HepG2 (cell line): Measurements from ENCODE around the gene CDRT4. TPM values are rescaled to one million over a fixed set of nuclear protein-coding genes. Genes with fewer than 3 reads are reported as not detected.

Source experiments
- ATAC-seq: fragments of 200-7000 bp; cut with Tn5 transposase; 3 replicates; pipeline ENCODE4 v1.9.1; 2020; ENCODE audit warnings: mild to moderate bottlenecking, moderate library complexity
- BruUV-seq: library from RNA; stranded (reverse); fragments of 400-500 nt; replicated peaks from 2 replicates; lab custom pipeline; 2021; lab: Mats Ljungman, UMichigan
- CTCF ChIA-PET: fragments of 300-600 bp; formaldehyde crosslinking; extraction: SDS; loops from one replicate; lab custom pipeline; 2021; ENCODE audit warnings: low total read pairs, inconsistent platforms, low intra/inter-chr PET ratio; lab: Yijun Ruan, JAX
- POLR2A ChIA-PET: fragments of 350-600 bp; sonication (Branson Sonifier 250); formaldehyde crosslinking; loops from one replicate; lab custom pipeline; 2020; ENCODE audit warnings: antibody characterized with exemption, inconsistent platforms; lab: Yijun Ruan, JAX
- DNase-seq: peaks from one replicate; pipeline ENCODE4 v3.0.0-alpha.2; 2015; ENCODE audit warnings: low spot score
- FAIRE-seq: peaks from 3 replicates; lab custom pipeline; 2011; peaks lifted over from hg19 to GRCh38; lab: Jason Lieb, UNC
- H2AFZ ChIP-seq: one replicate; pipeline ENCODE4 v1.6.1; 2011; ENCODE audit warnings: low read length, inconsistent platforms
- H3K27ac ChIP-seq: fragments of 300-600 bp; 3 replicates; pipeline ENCODE4 v1.8.0; 2011; ENCODE audit warnings: mixed run types, mild to moderate bottlenecking, mixed read lengths, low read length, inconsistent platforms; ENCODE audit not compliant: insufficient read depth; ENCODE audit errors: extremely low read length
- H3K27me3 ChIP-seq, 2 experiments: fragments of 200-600 bp in 1 of 2; 2 replicates in 1 of 2; 3 replicates in 1 of 2; pipeline versions ENCODE4 v1.6.0 to v1.8.0; 2011; ENCODE audit warnings: low read length in 2 of 2, mild to moderate bottlenecking in 2 of 2, moderate library complexity in 2 of 2, inconsistent platforms in 1 of 2; ENCODE audit not compliant: insufficient read depth in 2 of 2, control insufficient read depth in 1 of 2
- H3K36me3 ChIP-seq, 2 experiments: fragments of 200-600 bp in 1 of 2; replicated peaks in 1 of 2; 2 replicates in 1 of 2; 3 replicates in 1 of 2; pipeline versions ENCODE4 v1.5.1 to v1.8.0; 2011; ENCODE audit warnings: low read length in 2 of 2, inconsistent platforms in 1 of 2; ENCODE audit not compliant: insufficient read depth in 2 of 2, control insufficient read depth in 1 of 2
- H3K4me1 ChIP-seq: 2 replicates; pipeline ENCODE4 v1.5.1; 2012; ENCODE audit warnings: low read length, inconsistent platforms; ENCODE audit not compliant: insufficient read depth
- H3K4me2 ChIP-seq: 2 replicates; pipeline ENCODE4 v1.6.0; 2011; ENCODE audit warnings: low read depth, low read length, inconsistent platforms
- H3K4me3 ChIP-seq, 3 experiments: fragments of 200-600 bp in 1 of 3; sonication (generic), shearing (Covaris generic) in 1 of 3; replicated peaks in 1 of 3; 2 replicates each; pipeline ENCODE4 v1.5.1; 2011 to 2016; ENCODE audit warnings: low read length in 3 of 3, inconsistent platforms in 2 of 3, low read depth in 2 of 3, mild to moderate bottlenecking in 2 of 3, control low read depth in 1 of 3, mixed read lengths in 1 of 3; ENCODE audit not compliant: insufficient read depth in 1 of 3
- H3K79me2 ChIP-seq: one replicate; pipeline ENCODE4 v1.6.1; 2011; ENCODE audit warnings: low read length, inconsistent platforms; ENCODE audit not compliant: insufficient read depth
- H3K9ac ChIP-seq: 2 replicates; pipeline ENCODE4 v1.6.0; 2011; ENCODE audit warnings: mild to moderate bottlenecking, low read depth, low read length, inconsistent platforms; ENCODE audit not compliant: insufficient read depth
- H3K9me3 ChIP-seq: 2 replicates; pipeline ENCODE4 v1.5.1; 2012; ENCODE audit warnings: mild to moderate bottlenecking, low read length
- H4K20me1 ChIP-seq: 2 replicates; pipeline ENCODE4 v1.6.0; 2011; ENCODE audit warnings: inconsistent platforms, mild to moderate bottlenecking, low read length, moderate library complexity; ENCODE audit not compliant: insufficient read depth
- BHLHE40 ChIP-seq: IDR thresholded peaks from 2 replicates; pipeline ENCODE4 v1.6.1; 2011; ENCODE audit warnings: low read length, improper control_type of control experiment
- KLF16 ChIP-seq, 2 experiments: sonication (generic) in 1 of 2; formaldehyde crosslinking in 1 of 2; IDR thresholded peaks; 2 replicates each; pipeline versions ENCODE4 v1.6.1 to v1.8.0; 2016 to 2023; ENCODE audit warnings: missing genetic modification reagents in 2 of 2, missing compliant biosample characterization in 1 of 2
- MXD1 ChIP-seq: sonication (generic); formaldehyde crosslinking; IDR thresholded peaks from 2 replicates; pipeline ENCODE4 v1.4.0; 2020; ENCODE audit warnings: mild to moderate bottlenecking, missing genetic modification reagents
- TEF ChIP-seq: sonication (generic); formaldehyde crosslinking; IDR thresholded peaks from 2 replicates; pipeline ENCODE4 v1.5.0; 2020; ENCODE audit warnings: missing genetic modification reagents
- WGBS: methylation state at CpG from one replicate; pipeline ENCODE4 v1.1.6; 2017; ENCODE audit warnings: low lambda C conversion rate; 5-methylcytosine and 5-hydroxymethylcytosine counted together
- in situ Hi-C: cut with HindIII; loops from 2 replicates; pipeline ENCODE4 v1.10.0; 2017; ENCODE audit warnings: low pct_unique_long_range_greater_than_20kb; ENCODE audit not compliant: extremely low pct_ligation_motif_present
- intact Hi-C: fragments of 100-400 bp; cut with micrococcal nuclease; formaldehyde crosslinking; loops from one replicate; pipeline ENCODE4 v1.10.0; 2022; ENCODE audit not compliant: unreplicated experiment
- polyA plus RNA-seq, 8 experiments: library from polyadenylated mRNA; depleted of rRNA in 3 of 8; stranded (reverse) in 7 of 8; unstranded in 1 of 8; fragments of >200 nt; fragmentation: Illumina TruSeq in 4 of 8; extraction: Trizol in 4 of 8; gene quantifications; 2 replicates each; pipeline versions ENCODE4 v1.2.1 to v1.2.3, GENCODE V29; 2011 to 2016; ENCODE audit warnings: low read depth in 4 of 8, missing spikeins in 1 of 8, mixed read lengths in 1 of 8; ENCODE audit not compliant: insufficient read depth in 1 of 8
- total RNA-seq, 5 experiments: library from RNA; depleted of rRNA; stranded (reverse); fragments of >200 nt; fragmentation: Illumina TruSeq; extraction: Trizol; gene quantifications; 2 replicates each; pipeline ENCODE4 v1.2.3, GENCODE V29; 2016; ENCODE audit warnings: low read depth in 1 of 5
- TF ChIP-seq, protein P1 (sequence below): sonication (generic); formaldehyde crosslinking; IDR thresholded peaks from 2 replicates; pipeline ENCODE4 v1.4.0; 2020; ENCODE audit warnings: mild to moderate bottlenecking, missing genetic modification reagents

Gene CDRT4
- total and polyA plus RNA-seq, 2 of the 13 experiments (the other 11 are each of a cell fraction or from before 2014, with no cell fraction given): 5.8 to 12.1 TPM

DNA sequence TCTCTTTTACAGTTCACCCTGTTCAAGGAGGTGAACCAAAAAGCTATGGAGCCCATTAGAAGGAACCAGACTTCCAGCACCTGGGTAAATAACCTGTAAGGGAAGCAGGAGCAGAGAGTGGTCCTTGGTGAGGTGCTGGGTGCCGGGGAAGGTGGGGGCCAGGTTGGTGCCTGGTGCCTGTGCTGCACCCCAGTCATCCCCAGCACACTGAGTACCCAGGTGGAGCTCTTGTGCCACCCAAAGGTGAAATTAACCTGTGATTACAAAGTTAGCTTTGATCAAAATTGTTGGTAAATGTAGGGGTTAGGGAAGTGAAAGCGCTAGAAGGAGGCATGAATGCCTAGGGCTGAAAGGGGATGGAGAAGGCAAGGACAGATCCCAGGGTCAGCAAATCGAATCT is 58.6 kb downstream of the CDRT4 start (continued):
- TF ChIP-seq KLF16 (CRISPR knock-in tag; IDR thresholded peaks at IDR 0.05): no peak
- TF ChIP-seq, protein P1, sequence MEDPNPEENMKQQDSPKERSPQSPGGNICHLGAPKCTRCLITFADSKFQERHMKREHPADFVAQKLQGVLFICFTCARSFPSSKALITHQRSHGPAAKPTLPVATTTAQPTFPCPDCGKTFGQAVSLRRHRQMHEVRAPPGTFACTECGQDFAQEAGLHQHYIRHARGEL (CRISPR knock-in tag): no peak

DNA sequence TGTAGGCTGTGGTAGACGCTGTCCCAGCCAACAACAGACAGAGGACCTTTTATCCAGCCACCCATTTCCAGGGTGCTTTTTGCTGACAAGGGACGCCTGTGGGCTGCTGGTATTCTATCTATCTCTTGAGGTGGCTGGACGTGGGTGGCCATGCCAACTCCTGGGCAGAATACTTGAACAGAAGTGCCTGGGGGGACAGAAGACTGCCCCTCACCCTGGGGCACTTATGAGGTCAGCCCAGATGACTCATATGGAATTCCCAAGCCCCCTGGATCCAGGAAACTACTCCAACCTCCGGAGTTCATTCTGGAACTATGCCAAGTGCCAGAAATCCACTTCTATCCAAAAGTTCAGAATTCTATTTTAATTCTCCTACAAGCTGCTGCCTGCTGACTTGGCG is 61.3 kb downstream of the CDRT4 start:
- no peak overlapping the region for H2AFZ ChIP-seq
- no peak for DNase-seq

DNA sequence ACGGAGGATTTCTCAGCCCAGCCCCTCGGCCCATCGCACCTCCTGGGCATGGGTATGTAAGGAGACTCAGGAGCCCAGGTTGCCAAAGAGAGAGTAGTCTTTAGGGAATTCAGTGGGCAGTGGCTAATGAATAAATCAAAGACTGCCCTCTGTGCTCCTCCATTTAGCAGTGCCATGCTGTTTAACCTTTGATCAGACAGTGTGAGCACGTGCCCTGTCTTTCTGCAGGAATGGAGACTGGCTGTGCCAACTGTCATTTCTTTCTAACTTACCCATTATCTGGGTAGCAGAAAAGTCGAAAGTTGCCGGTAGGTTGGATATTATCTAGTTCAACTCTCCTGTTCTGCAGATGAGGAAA is 62.4 kb downstream of the CDRT4 start:
- intact Hi-C loops: no loop called here
- Histone ChIP-seq H3K79me2 (no peaks in the 10 kb centered on the region), H3K36me3 (no peaks in the 10 kb centered on the region), H4K20me1 (no peaks in the 10 kb centered on the region), H3K9ac (no peak overlapping the region), H3K9me3 (no peaks in the 10 kb centered on the region), H3K27me3 (no peaks in the 10 kb centered on the region), H3K4me2 (no peak overlapping the region), H3K4me1 (peaks cover 14% of the 10 kb centered on the region), H3K4me3 (no peak overlapping the region), H3K27ac (no peak overlapping the region), H2AFZ (no peak overlapping the region)
- DNase-seq: no peak
- TF ChIP-seq BHLHE40 (0 out of 2 replicates have a peak, but pooled peaks have one; percentile 37), MXD1 (CRISPR knock-in tag) (no peak)
- CTCF ChIA-PET: no interaction called here
- no peak for FAIRE-seq
- no TSS peak for BruUV-seq
- in situ Hi-C loops: loop anchor here (10.0 kb wide), 1 partner anchor 60 kb away; the partner anchor contains the start of gene TEKT3
- 62% methylated on average over 6 of the region's 6 CpGs for WGBS
- no peak for ATAC-seq
- POLR2A ChIA-PET: no interaction called here

More for the DNA sequence above, 61.3 kb downstream of the CDRT4 start:
- H3K36me3 ChIP-seq: no peaks in the 10 kb centered on the region
- TF ChIP-seq TEF (CRISPR knock-in tag): no peak
- ATAC-seq (no peak), FAIRE-seq (no peak)
- 33% methylated on average over 4 of the region's 5 CpGs for WGBS
- H3K9ac ChIP-seq: no peak overlapping the region
- no peak overlapping the region for H3K4me2 ChIP-seq
- H3K27ac ChIP-seq: no peak overlapping the region
- no peak overlapping the region for H3K4me3 ChIP-seq
- H3K4me1 ChIP-seq: peaks cover 14% of the 10 kb centered on the region
- no peaks in the 10 kb centered on the region for H3K9me3 ChIP-seq
- H3K79me2 ChIP-seq: no peaks in the 10 kb centered on the region
- no TSS peak for BruUV-seq
- no peaks in the 10 kb centered on the region for H4K20me1 ChIP-seq
- POLR2A ChIA-PET: no interaction called here
- CTCF ChIA-PET: no interaction called here
- in situ Hi-C loops (loop anchor here (10.0 kb wide), 1 partner anchor 61 kb away; the partner anchor contains the start of gene TEKT3), intact Hi-C loops (no loop called here)
- no peaks in the 10 kb centered on the region for H3K27me3 ChIP-seq
